HG02571 (cell line): Measurements from ENCODE around the gene CXCR2.
"Not testable (repeated sequence)": the region's sequence is repeated elsewhere in the genome, so short reads cannot be mapped to it uniquely, and the experiment has no call there.

Experiments
- ATAC-seq: cut with Tn5 transposase; IDR thresholded peaks from one replicate; pipeline ENCODE4 v1.9.1; 2021; ENCODE audit warnings: mild to moderate bottlenecking, moderate library complexity; ENCODE audit not compliant: unreplicated experiment

Gene CXCR2

DNA sequence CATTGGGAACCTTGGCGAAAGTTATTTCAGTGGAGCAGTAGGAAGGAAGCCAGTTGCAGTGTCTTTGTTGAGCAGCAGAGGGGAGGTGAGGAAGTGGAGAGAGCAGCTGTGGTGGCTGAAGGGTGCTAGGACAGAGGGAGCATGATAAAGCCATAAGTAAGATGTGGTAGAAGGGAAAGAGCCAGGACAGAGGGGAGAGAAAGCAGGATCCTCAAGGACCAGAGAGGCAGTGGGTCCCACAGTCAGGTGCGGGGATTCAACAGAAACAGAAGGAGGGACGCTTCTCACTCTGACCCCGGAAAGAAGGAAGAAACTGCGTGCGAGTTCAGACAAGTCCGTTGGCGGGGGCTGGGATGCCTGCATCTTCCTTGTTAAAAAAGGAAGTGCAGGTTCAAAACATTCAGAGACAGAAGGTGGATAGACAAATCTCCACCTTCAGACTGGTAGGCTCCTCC is at the start of gene CXCR2:
CXCR2 (plus strand) TSS at position 403 of the 455 bp plus-strand sequence. CDS start 8,774 bp downstream, outside the sequence.
- ATAC-seq, result no peak

DNA sequence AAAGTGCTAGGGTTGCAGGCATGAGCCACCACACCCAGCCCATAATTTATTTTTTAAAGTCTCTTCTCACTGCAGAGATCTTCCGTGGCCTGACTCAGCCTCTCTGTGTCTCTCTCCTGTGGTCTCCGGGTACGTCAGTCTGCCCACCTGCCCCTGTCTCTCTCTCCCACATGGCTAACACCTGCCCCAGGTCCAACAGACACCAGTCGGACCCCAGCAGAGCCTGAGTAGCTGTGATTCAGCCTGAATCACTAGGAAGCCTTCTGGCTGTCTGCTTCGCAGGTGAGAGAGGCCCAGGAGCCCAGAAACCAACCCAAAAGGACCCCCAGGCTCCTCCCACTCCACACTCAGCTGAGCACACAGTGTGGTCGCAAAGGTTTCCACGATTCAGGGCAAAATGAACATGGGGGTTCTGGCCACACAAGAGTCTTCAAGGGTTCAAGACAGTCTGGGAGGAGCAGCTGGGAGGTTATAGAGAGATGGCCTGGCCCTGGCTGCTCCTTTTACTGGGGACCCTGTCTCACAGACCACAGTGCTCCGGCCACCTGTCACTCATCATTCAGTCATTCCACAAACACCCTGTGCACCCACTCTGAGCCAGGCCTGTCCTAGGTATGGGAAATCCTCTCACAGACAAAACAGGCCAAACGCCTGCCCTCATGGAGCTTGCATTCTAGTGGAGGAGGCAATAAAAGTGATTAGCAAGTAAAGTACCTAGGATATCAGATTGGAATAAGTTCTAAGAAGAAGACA is 48.2 kb upstream of the CXCR2 start:
- no peak for ATAC-seq

DNA sequence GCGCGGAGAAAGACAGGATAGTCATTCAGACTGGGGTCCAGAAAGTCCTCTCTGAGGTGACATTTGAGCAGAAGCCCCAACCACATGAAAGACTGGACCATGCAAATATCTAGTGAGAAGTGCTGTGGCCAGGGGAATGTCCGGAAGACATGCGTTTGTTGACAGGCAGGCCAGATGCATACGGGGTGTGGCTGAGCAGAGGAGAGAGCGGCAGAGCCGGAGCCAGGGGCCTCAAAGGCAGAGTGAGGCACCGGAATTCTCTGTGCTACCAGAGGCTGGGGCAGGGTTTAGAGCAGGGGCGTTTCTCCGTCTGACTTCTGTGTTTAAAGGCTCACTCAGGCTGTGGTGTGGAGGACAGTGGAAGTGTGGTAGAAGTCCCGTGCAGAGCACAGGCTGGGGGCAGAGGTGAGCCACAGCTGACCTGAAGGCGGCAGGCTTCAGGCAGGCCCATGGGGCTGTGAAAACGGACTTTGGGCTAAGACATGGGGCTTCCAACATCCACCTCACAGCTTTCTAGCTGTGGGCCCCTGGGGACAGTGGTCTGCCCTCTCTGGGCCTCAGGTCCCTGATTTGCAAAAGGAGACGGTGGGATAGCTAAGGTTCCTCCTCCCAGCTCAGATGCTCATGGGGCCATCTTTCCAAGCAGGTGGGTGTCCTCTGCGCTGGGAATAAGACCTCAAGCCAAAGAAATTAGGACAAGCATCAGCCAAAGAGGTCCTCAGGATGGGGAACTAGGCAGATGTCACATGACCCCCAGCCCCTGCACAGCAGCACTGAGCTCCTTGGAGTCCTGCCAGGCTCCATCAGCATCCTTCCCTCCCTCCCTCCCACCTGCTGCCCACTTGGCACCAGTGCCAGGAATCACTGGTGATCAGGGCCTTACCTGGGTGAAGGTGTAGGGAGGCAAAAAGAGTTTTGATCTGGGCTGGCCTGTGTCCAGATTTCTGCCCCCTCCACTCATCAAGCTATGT is 45.6 kb upstream of the CXCR2 start:
- no peak for ATAC-seq

- peak; percentile 88 for ATAC-seq
Observed at GRCh38 chr2:218081063-218081462, 44.8 kb upstream of the CXCR2 start.

GRCh38 chr2:218081695-218082094 is 44.1 kb upstream of the CXCR2 start:
- ATAC-seq, result no peak

DNA sequence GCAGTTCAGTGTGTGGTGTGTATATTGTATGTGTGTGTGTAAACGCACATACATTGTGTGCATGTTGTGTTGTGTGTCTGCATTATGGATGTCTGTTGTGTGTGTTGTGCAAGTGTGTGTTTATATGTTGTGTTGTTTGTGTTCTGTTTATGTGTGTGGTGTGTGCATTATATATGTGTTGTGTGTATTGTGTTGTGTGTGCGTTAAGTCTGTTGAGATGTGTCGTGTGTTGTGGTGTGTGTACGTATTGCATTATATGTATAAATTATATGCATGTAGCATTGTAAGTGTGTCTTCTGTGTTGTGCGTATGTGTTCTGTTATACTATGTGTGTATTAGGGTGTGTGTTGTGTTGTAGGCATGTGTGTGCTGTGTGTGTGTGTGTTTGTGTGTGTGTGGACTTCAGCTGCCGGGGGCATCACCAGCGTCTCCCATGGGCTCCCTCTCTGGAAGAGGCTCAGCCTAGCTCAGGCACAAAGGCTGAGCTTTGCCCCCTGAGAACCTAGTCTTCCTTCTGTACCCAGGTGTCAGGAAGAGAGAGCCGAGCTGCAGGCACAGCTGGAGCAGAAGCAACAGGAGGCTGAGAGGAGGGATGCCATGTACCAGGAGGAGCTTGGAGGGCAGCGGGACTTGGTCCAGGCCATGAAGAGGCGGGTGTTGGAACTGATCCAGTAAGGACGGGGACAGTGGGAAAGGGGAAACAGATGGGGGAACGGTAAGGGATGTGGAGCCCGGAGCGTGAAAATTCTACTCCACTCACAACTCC is 43.1 kb upstream of the CXCR2 start:
- no peak for ATAC-seq

DNA sequence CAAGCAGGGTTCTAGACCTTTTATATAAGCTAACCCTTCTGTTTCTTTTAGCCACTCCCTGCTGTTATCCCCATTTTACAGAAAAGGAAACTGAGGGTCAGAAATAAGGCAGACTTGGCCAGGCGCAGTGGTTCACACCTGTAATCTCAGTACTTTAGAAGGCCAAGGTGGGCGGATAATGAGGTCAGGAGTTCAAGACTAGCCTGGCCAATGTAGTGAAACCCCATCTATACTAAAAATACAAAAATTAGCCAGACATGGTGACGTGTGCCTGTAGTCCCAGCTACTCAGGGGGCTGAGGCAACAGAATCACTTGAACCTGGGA is 42.5 kb upstream of the CXCR2 start:
- ATAC-seq, result no peak

DNA sequence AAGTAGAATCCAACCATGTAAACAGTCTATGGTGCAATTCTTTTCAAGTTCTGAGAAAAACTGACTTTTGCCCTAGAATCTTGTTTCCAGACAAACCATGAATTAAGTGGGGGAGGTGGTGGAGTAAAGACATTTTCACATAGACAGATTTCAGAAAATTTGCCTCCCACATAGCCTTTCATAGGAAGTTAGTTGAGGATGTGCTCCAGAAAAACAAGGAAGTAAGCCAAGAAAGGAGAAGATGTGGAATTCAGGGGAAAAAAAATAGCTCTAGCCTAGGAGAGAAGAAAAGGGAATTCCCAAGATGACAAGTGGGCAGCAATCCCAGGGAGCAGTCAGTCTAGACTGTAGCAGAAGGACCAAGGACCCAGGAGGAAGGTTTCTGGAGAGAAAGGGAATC is 39.4 kb upstream of the CXCR2 start:
- no peak for ATAC-seq

DNA sequence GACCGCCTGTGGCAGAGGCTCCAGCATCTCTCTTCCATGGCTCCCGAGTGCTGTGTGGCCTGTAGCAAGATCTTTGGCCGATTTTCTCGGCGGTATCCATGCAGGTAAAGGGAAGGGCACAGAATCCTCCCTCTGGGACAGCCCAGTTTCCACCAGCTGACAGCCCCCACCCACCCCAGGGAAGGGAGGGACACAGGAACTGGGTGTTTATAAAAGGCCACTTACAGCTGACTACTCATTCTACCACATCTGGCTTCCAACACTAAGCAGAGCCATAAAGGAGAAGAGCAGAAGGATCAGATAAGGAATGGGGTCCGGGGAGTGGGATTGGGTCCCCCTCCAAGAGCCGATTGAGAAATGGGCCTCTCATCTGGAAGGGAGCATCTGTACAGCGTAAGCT is 36.6 kb upstream of the CXCR2 start:
- no peak for ATAC-seq

DNA sequence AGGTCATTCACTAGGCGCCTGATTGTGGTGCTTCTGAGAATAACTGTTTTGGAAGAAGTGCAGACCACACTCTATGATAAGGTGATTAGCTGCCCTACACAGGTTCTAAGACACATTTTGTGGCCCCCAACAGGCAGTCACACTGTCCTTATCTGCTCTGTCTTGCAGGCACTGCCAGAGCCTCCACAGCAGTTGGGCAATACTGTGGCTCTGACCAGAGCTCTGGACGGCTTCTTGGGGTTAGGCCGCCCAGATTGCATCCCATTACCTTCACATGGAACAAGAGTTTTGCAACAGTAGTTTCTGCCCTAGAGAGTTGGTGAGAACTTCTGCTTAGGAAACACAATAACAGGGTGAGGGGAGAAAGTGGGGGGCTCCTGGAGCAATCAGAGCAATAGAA is 34.1 kb upstream of the CXCR2 start:
- ATAC-seq, result no peak

DNA sequence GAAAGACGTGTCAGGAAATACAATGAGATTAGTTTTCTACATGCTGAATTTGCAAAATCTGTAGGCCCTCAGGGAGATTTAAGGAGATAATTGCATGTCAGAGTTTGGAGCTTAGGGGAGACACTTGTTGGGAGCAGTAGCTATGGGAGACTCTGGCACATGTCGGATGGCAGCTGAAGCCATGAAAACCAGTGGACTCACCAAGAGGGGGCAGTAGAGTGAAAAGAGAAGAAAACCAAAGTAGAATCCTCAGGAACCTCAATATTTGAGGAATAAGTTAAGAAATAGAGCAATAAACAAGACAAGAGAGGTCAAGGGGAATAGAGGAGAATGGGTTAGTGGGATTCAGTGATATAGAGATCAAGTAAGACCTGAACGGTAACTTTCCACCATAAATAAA is 31.9 kb upstream of the CXCR2 start:
- no peak for ATAC-seq

- no peak for ATAC-seq
Observed at GRCh38 chr2:218095853-218096252, 30.0 kb upstream of the CXCR2 start.

- ATAC-seq, result no peak
Observed at GRCh38 chr2:218097975-218098374, 27.9 kb upstream of the CXCR2 start.

DNA sequence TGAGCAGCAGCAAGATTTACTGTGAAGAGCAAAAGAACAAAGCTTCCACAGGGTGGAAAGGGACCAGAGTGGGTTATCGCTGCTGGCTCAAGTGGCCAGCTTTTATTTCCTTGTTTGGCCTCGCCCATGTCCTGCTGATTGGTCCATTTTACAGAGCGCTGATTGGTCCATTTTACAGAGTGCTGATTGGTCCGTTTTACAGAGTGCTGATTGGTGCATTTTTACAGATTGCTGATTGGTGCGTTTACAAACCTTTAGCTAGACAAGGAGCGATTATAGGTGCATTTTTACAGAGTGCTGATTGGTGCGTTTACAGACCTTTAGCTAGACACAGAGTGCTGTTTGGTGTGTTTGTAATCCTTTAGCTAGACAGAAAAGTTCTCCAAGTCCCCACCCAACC is 17.0 kb upstream of the CXCR2 start:
- ATAC-seq, result not testable (repeated sequence)

DNA sequence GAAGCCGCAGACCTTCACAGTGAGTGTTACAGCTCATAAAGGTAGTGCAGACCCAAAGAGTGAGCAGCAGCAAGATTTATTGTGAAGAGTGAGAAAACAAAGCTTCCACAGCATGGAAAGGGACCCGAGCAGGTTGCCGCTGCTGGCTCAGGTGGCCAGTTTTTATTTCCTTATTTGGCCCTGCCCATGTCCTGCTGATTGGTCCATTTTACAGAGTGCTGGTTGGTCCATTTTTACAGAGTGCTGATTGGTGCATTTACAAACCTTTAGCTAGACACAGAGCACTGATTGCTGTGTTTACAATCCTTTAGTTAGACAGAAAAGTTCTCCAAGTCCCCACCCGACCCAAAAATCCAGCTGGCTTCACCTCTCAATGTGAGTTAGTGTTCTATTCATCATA is 4.0 kb upstream of the CXCR2 start:
- ATAC-seq, result not testable (repeated sequence)

DNA sequence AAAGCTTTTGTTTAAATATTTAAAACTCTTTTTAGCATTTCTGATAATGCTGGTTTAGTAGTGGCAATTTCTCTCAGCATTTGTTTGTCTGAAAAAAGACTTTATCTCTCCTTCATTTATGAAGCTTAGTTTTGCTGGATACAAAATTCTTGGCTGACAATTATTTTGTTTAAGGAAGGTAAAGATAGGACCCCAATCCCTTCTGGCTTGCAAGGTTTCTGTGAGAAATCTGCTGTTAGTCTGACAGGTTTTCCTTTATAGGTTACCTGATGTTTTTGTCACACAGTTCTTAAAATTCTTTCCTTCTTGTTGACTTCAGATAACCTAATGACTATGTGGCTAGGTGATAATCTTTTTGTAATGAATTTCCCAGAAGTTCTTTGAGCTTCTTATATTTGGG is 3.5 kb upstream of the CXCR2 start:
- ATAC-seq, result not testable (repeated sequence)

DNA sequence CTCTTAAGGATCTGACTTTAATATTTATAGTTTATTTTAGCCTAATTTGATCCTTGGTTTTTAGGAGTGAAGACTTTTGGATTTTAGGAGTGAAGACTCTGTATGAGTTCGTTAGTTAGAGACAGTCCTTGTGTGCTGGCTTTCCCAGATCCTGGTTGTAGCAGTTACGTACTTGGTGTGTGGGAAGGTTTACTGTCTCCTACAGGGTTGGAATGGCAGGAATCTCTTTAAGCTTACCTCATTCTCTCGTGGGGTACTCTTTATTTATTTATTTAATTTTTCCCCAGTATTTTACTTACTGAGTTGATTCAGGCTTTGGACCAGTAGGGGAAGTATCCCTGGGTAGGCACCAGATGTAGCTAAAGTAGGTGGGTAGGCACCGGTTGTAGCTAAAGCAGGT is 1.8 kb upstream of the CXCR2 start:
- ATAC-seq, result no peak

- ATAC-seq, result no peak
Observed at GRCh38 chr2:218125095-218125494, 733 bp upstream of the CXCR2 start.

DNA sequence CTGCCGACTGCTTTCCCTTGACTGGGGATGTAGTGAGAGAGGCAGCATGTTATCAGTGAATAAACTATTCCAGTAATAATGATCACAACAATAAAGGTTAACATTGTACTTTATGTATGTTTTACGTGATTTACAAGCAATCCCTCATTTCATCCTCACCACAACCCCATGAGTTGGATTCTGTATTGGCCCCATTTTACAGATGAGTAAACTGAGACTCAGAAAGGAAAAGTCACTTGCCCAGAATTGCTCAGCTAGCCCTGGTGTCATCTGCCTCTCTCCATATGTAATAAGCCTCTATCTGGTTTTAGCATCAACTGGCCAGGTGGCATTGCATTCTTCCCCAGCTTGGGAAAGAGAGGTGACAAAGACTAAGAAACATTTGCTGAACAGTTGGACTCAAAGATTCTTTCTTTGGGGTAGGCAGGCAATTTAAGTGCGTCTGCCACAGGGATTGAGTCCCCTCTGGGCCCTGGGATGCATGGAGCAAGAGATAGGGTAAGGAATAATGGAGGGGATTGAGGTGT is 2.2 kb downstream of the CXCR2 start:
- no peak for ATAC-seq

DNA sequence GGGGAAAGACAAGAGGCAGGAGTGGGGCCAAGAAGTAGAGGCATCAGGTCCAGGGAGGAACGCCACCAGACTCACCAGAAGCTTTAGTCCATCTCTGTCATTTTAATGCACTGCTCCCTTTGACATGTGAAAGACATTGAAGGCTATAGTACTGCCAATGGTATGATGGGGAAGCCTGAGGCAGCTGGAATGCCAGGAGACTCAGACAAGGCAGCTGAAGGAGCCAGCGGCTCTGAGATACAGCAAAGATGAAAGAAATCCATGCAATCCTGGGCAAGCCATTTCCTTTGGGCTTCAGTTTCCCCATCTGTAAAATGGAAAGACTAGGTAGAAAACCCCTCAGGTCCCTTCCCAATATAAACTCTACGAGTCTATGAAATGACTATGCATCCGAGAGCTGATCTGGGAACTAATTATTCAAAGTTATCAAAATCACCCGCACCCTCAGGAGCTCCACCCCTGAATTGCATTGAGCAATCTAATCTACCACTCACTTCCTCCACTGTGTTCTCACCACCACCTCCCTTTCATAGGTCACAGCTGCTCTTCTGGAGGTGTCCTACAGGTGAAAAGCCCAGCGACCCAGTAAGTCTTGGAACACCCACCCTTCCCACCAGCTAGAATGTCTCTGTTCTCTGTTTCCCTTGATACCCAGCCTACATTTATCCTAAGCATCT is 3.1 kb downstream of the CXCR2 start:
- no peak for ATAC-seq
